Activated gamma-delta T cell (primary cell): ENCODE results near the gene FANCD2.
"Not testable (repeated sequence)": the region's sequence is repeated elsewhere in the genome, so short reads cannot be mapped to it uniquely, and the experiment has no call there.

ENCODE experiments used
- DNase-seq: peaks from one replicate; lab custom pipeline; 2025; lab: John Stamatoyannopoulos, UW

Gene FANCD2

DNA sequence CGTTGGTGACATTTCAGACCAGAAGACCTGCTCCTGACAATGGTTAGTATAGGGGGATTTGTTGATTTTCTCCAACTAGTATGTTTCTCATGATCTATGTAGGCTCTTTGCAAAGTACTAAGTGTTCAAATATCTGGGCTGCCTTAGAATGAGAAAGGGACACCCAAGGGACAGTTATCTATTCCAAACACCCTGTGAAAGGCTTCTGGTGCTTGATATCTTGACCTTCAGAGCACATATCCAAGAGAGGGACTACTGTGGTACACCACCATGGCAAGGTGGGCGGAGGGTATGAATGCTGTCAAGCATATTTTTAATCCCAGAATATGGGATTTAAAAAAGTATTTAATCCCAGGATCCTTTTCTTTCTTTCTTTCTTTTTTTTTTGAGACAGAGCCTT is 80.7 kb downstream of the FANCD2 start:
- DNase-seq: no peak

DNA sequence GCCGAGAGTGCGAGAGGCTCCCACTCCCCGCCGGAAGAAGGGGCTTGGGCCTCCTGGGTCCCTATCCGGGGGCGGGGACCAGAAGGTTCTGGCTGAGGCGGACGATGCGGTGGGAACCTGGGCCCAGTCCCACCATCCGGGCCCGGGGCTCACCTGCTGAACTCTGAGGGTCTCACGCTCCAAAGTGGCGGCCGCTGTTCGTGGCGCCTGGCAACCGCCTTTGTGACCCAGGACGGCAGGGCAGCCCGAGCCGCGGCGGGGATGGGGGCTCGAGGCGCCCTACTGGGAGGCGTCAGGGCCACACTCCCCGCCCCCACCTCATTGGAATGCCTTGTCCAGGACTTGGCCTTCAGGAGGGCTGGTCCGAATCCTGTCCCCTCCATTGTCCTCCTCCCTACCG is 81.9 kb downstream of the FANCD2 start, which contains the start of gene FANCD2OS:
Gene FANCD2OS, minus strand, starts transcription at position 165 of the 400 bp plus-strand sequence. CDS start 3,481 bp downstream, outside the sequence.
- DNase-seq: no peak

DNA sequence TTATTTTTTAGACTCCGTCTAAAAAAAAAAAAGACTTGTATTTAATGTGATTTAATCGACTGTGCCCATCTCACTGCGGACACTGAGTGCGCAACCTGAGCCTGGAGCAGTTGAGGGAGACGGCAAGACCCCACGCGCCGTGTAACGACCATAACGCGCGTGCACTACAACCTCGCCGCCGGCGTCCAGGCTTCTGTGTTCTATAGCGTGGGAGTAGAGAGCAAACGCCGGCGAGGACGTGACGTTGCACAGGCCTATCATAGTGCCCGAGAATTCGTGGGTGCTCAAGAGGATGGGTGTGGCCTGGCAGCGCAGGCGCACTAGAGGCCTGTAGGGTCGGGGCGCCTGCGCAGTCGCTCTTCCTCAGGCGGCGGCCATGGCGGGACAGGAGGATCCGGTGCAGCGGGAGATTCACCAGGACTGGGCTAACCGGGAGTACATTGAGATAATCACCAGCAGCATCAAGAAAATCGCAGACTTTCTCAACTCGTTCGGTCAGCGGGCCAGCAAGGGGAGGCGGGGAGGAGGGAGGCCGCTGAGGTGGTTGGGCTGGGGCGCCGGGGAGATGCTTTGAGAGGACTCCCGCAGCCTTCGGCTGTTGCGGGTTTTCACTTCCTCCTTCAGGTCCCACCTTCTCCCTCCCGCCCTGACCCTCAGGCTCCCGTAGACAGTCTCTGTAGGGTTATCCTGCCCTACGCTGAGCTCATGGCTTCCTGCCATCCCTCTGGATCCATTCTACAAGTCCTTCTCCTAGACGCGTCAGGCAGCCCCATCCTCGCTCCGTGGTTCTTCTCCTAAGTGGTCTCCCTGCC is 89.3 kb downstream of the FANCD2 start, which contains the start of gene BRK1:
Gene BRK1, plus strand, starts transcription at position 350 of the 812 bp plus-strand sequence. Its CDS starts 27 bp downstream, at position 377.
- peak; percentile 82 for DNase-seq

DNA sequence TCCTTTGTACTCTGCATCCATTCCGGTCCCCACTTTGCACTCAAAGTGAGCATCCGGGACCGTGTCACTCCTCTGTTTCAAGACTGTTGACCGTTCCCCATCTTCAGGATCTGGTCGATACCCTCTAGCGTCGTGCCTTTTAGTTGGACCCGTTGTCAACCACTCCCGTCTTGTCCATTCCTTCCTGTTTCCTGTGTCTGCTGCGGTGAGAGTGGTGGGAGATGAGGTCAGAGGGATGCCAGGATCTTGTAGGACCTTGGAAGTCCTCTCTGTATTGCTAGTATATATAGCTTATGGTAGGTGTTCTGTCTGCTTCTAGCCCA is 89.9 kb downstream of the FANCD2 start:
- no peak for DNase-seq

DNA sequence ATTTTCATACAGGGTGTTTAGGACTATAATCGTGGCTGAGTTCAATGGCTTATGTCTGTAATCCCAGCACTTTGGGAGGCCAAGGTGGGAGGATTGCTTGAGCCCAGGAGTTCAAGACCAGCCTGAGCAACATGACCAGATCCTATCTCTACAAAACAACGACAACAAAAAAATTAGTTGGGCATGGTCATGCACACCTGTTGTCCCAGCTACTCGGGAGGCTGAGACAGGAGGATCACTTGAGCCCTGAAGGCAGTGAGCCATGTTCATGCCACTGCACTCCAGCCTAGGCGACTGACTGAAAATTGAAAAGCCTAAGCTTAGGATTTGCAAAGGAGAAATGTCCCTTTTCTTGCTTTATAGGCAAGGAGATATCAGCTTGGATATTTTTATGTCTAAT is 90.7 kb downstream of the FANCD2 start:
- no peak for DNase-seq

DNA sequence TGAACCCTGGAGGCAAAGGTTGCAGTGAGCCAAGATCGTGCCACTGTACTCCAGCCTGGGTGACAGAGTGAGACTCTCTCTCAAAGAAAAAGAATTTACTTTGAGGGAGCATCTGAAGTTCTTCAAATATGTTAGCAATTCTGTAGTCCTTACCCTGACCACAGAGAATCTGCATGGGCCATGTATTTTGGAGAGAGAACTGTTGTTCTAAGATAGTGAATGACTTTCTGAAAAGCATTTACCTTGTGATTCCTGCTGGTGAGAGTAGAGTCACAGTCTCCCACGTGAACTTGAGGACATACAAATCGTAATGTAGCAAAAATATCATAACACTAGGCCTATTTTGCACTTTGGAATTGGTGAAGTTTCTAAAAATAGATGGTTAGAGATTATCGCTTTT is 93.1 kb downstream of the FANCD2 start:
- no peak for DNase-seq

DNA sequence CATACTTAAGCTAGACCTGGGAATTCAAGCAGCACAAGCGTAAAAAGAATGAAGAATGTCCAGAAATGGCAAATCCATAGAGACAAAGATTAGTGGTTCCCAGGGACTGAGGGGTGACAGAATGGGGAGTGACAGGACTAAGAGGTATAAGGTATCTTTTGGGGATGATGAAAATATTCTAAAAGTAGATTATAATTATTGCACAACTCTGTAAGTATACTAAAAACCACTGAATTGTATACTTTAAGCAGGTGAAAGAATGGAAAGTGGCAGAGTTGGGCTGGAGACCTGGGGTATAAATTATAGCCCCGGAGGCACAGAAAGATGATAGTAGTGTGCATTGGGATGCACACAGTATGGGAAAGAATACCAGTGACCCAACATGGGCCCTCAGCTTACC is 94.8 kb downstream of the FANCD2 start:
- no peak for DNase-seq

DNA sequence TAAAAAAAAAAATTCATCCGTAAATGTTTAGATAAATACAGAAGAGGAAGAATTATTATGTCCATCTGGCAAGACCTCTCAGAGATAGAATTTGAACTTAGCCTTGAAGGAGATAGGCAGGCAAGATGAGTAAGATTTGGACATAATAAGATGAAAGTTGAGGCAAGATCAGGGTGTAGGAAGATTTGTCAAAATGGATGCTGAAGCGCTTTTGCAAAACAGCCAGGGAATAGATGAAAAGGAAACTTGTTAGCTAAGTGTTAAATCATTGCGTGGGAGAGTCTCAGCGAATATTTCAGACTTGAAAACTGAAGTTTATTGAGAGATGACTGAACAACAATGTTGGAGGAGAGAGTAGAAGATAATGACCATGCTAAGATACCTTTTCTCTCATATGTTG is 96.5 kb downstream of the FANCD2 start:
- DNase-seq: no peak

DNA sequence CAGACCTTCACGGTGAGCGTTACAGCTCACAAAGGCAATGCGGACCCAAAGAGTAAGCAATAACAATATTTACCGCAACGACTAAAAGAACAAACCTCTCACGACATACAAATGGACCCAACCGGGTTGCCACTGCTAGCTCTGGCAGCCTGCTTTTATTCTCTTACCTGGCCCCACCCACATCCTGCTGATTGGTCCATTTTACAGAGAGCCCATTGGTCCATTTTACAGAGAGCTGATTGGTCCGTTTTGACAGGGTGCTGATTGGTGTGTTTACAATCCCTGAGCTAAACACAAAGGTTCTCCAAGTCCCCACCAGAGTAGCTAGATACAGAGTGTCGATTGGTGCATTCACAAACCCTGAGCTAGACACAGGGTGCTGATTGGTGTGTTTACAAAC is 109.6 kb downstream of the FANCD2 start:
- not testable (repeated sequence) for DNase-seq

DNA sequence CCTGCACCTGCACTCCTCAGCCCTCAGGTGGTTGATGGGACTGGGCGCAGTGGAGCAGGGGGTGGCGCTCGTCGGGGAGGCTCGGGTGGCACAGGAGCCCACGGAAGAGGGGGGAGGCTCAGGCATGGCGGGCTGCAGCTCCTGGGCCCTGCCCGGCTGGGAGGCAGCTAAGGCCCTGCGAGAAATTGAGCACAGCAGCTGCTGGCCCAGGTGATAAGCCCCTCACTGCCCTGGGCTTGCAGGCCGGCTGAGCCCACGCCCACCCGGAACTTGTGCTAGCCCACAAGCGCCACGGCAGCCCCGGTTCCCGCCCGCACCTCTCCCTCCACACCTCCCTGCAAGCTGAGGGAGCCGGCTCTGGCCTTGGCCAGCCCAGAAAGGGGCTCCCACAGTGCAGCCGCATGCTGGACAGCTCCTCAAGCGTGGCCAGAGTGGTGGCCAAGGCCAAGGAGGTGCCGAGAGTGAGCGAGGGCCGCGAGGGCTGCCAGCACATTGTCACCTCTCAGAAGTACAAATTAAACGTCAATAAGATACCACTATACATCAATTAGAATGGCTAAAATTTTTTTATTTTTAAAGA is 110.3 kb downstream of the FANCD2 start:
- no peak for DNase-seq

DNA sequence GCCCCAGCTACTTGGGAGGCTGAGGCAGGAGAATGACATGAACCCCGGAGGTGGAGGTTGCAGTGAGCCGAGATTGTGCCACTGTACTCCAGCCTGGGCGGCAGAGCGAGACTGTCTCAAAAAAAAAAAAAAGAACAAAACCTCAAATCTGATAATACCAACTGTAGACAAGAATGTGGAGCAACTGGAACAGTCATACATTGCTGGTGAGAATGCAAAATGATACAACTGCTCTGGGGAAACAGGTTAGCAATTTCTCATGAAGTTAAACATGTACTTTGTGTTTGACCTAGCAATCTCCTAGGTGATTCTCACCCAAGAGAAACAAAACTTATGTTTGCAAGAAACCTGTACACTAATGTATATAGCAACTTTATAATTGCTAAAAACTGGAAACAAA is 110.9 kb downstream of the FANCD2 start:
- DNase-seq: no peak

DNA sequence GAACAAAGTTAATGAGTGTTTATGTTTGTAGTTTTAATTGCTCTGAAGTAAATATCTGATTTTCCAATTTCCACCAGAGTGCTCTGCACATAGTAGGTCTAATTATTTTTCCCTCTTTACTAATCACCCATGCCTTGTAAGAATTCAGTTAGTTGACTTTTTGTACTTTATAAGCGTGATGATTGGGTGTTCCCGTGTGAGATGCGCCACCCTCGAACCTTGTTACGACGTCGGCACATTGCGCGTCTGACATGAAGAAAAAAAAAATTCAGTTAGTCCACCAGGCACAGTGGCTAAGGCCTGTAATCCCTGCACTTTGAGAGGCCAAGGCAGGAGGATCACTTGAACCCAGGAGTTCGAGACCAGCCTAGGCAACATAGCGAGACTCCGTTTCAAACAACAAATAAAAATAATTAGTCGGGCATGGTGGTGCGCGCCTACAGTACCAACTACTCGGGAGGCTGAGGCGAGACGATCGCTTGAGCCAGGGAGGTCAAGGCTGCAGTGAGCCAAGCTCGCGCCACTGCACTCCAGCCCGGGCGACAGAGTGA is 114.8 kb downstream of the FANCD2 start:
- DNase-seq: no peak

DNA sequence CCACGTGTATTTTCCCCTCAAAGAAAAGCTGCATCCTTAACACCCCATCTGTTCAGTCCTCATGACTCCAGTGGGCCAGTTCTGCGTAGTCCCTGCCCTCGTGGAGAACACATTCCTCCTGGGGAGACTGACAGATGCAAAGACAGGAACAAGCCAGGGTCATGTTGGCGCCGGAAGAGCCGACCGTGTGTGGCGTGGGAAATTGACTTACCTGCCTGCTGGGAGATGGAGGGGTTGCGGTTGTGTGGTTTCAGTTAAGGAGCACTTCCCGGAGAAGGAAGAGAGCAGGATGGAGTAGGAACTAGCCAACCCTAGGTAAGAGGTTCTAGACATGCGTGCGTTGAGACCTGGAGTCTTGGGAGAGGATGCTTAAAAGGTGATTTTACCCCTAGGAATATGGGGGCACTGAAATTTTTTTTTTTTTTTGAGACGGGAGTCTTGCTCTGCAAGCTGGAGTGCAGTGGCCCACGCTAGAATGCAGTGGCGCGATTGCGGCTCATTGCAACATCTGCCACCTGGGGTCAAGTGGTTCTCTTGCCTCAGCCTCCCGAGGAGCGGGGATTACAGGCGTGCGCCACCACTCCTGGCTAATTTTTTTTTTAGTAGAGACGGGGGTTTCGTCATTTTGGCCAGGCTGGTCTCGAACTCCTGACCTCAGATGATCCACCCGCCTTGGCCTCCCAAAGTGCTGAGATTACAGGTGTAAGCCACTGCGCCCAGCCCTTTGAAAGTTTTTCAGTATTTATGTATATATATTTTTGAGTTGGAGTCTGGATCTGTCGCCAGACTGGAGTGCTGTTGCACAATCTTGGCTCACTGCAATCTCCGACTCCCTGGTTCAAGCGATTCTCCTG is 116.7 kb downstream of the FANCD2 start:
- no peak for DNase-seq

DNA sequence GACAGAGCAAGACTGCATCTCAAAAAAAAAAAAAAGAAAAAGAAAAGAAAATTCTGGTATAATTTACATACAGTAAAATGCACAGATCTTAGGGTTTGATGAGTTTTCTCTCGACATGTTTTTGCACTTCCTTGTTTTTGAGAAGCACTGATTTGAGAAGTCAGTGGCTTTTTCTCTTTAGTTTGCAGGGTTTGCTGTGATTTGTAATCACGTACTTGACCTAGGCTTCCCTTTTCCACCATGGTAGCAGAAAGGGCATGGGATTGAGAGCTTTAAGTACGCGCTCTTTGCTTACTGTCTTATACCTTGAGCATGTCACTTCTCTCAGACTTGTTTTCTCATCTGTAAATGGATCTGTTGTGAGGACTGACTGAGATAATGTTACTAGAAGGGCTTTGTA is 119.4 kb downstream of the FANCD2 start:
- no peak for DNase-seq

DNA sequence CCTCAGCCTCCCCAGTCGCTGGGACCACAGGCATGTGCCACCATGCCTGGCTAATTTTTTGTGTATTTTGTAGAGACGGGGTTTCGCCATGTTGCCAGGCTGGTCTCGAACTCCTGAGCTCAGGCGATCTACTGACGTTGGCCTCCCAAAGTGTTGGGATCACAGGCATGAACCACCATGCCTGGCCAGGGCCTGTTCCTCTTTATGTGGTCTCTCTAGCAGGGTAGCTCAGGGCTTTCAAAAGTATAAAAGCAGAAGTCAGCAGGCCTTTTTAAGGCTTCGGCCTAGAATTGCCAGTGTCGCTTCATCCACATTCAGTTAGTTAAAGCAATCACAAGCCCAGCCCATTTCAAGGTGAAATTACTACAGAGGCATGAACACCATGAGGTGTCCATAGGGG is 123.0 kb downstream of the FANCD2 start:
- no peak for DNase-seq

DNA sequence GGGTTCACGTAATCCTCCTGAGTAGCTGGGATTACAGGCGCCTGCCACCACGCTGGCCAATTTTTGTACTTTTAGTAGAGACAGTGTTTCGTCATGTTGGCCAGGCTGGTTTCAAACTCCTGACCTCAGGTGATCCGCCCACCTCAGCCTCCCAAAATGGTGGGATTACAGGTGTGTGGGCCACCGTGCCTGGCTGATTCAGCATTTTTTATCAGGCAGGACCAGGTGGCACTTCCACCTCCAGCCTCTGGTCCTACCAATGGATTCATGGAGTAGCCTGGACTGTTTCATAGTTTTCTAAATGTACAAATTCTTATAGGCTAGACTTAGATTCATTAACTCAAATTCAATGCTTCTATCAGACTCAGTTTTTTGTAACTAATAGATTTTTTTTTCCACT is 124.8 kb downstream of the FANCD2 start:
- DNase-seq: no peak
